Renal cortex interstitium (tissue), 11 donors: Measurements from ENCODE around the gene PCSK1N. TPM values are rescaled to one million over a fixed set of nuclear protein-coding genes. Genes with fewer than 3 reads are reported as not detected.

Source experiments
- DNase-seq, 11 donors: peaks; one replicate each; pipeline ENCODE4 v3.0.0-alpha.2; 2013; ENCODE audit warnings: low read depth in 9 of 11, low spot score in 4 of 11; ENCODE audit errors: extremely low read depth in 1 of 11
- polyA plus RNA-seq, 3 donors: library from polyadenylated mRNA; unstranded; fragments of 120-200 nt; gene quantifications; one replicate each; pipeline ENCODE4 v1.2.1, GENCODE V29; 2013; ENCODE audit not compliant: insufficient read length in 3 of 3

Gene PCSK1N
- polyA plus RNA-seq, 3 donors: 3.9 to 28.1 (median 13.6) TPM

- no peak for DNase-seq
Measured at GRCh38 chrX:48781705-48782104, 53.7 kb downstream of the PCSK1N start.

Other genes with a start within 250 kb of the PCSK1N start
- 100 to 1,000 TPM; 118 to 157 (median 145) TPM for gene WDR13, start 238.1 kb downstream of the PCSK1N start, polyA plus RNA-seq
- gene WAS, start 151.8 kb downstream of the PCSK1N start, polyA plus RNA-seq: 1 to 10 TPM; 3.0 to 5.5 (median 3.9) TPM
- 1 to 10 TPM; 5.5 to 7.6 (median 6.0) TPM for gene SUV39H1, start 138.9 kb downstream of the PCSK1N start, polyA plus RNA-seq
- gene GLOD5, start 73.9 kb downstream of the PCSK1N start, polyA plus RNA-seq: 1 to 10 TPM; 1.3 to 1.6 (median 1.4) TPM
- under 1 TPM; 0.45 to 0.76 (median 0.66) TPM for gene GATA1, start 49.0 kb downstream of the PCSK1N start, polyA plus RNA-seq
- 100 to 1,000 TPM; 162 to 223 (median 184) TPM for gene HDAC6, start 33.5 kb downstream of the PCSK1N start, polyA plus RNA-seq
- gene ERAS, start 9.1 kb downstream of the PCSK1N start, polyA plus RNA-seq: under 1 TPM; 0.16 to 0.18 (median 0.16) TPM
- 10 to 100 TPM; 33.6 to 46.5 (median 44.3) TPM for gene TIMM17B, start 62.2 kb upstream of the PCSK1N start, polyA plus RNA-seq
- gene PQBP1, start 62.3 kb upstream of the PCSK1N start, polyA plus RNA-seq: 10 to 100 TPM; 67.9 to 83.2 (median 78.8) TPM
- gene SLC35A2, start 76.0 kb upstream of the PCSK1N start, polyA plus RNA-seq: 10 to 100 TPM; 30.0 to 33.7 (median 33.6) TPM
- gene PIM2, start 83.4 kb upstream of the PCSK1N start, polyA plus RNA-seq: 1 to 10 TPM; 5.4 to 8.6 (median 7.5) TPM
- gene OTUD5, start 122.0 kb upstream of the PCSK1N start, polyA plus RNA-seq: 10 to 100 TPM; 60.7 to 66.1 (median 65.5) TPM
- 1 to 10 TPM; 2.2 to 3.2 (median 2.9) TPM for gene KCND1, start 136.2 kb upstream of the PCSK1N start, polyA plus RNA-seq
- 10 to 100 TPM; 48.3 to 72.7 (median 51.4) TPM for gene GRIPAP1, start 166.7 kb upstream of the PCSK1N start, polyA plus RNA-seq
- gene TFE3, start 207.7 kb upstream of the PCSK1N start, polyA plus RNA-seq: 10 to 100 TPM; 26.1 to 39.3 (median 31.5) TPM
- 10 to 100 TPM; 10.3 to 16.1 (median 12.0) TPM for gene CCDC120, start 223.4 kb upstream of the PCSK1N start, polyA plus RNA-seq
- 10 to 100 TPM; 33.6 to 41.5 (median 38.6) TPM for gene PRAF2, start 238.4 kb upstream of the PCSK1N start, polyA plus RNA-seq
- gene WDR45, start 244.3 kb upstream of the PCSK1N start, polyA plus RNA-seq: 10 to 100 TPM; 54.0 to 64.7 (median 57.7) TPM